ENCODE measurements around the gene FES. TPM values are rescaled to one million over a fixed set of nuclear protein-coding genes. Genes with fewer than 3 reads are reported as not detected.

Gene FES
- total RNA-seq, 2 experiments from 2014 or later = 3.2 to 3.3 TPM

GRCh38 chr15:90887037-90887481 is 2.8 kb downstream of the FES start:
- Histone ChIP-seq H2AFZ (ENCODE audit: low read length) (no peak overlapping the region), H3K4me3 (ENCODE audit: low read depth, low read length, poor library complexity, severe bottlenecking) (no peak overlapping the region), H4K20me1 (ENCODE audit: insufficient read depth, low read length) (no peaks in the 10 kb centered on the region), H3K27ac (ENCODE audit: low read depth, low read length, poor library complexity, severe bottlenecking) (no peak overlapping the region), H3K4me1 (ENCODE audit: insufficient read depth, low read length, poor library complexity, severe bottlenecking) (peaks cover 12% of the 10 kb centered on the region), H3K9me3 (ENCODE audit: low read length) (no peaks in the 10 kb centered on the region), H3K36me3 (ENCODE audit: insufficient read depth, low read length) (no peaks in the 10 kb centered on the region), H3K4me2 (ENCODE audit: low read length) (no peak overlapping the region), H3K9me2 (ENCODE audit: insufficient read depth, low read length) (no peaks in the 10 kb centered on the region), H3K79me2 (ENCODE audit: insufficient read depth, low read depth, low read length) (no peaks in the 10 kb centered on the region)
- no peak for DNase-seq (ENCODE audit: low spot score)
- no TSS peak for BruUV-seq (replicated peaks)
- intact Hi-C loops (cut with micrococcal nuclease; ENCODE audit: unreplicated experiment) = loop anchor here (5.0 kb wide), 2 partner anchors 170 to 405 kb away; partner anchors contain the start of gene BLM
- POLR2A ChIA-PET = no interaction called here
- TF ChIP-seq CTCF (conservative IDR thresholded peaks at IDR 0.05; ENCODE audit: low read length) = no peak
- no peak for TF ChIP-seq EZH2phosphoT487 (IDR thresholded peaks at IDR 0.05; ENCODE audit: borderline replicate concordance, low read depth, low read length)
- CTCF ChIA-PET (ENCODE audit: unreplicated experiment) = interaction anchor here (1.7 kb wide), 1 partner anchor 47 kb away, joined by 10 read pairs; no protein-coding TSS in a partner anchor

- Histone ChIP-seq H3K9me2 (ENCODE audit: insufficient read depth, low read length) (no peaks in the 10 kb centered on the region), H3K36me3 (ENCODE audit: insufficient read depth, low read length) (no peaks in the 10 kb centered on the region), H3K27ac (ENCODE audit: low read depth, low read length, poor library complexity, severe bottlenecking) (no peak overlapping the region), H3K4me3 (ENCODE audit: low read depth, low read length, poor library complexity, severe bottlenecking) (no peak overlapping the region), H3K79me2 (ENCODE audit: insufficient read depth, low read depth, low read length) (no peaks in the 10 kb centered on the region), H3K9me3 (ENCODE audit: low read length) (no peaks in the 10 kb centered on the region), H4K20me1 (ENCODE audit: insufficient read depth, low read length) (no peaks in the 10 kb centered on the region), H3K4me1 (ENCODE audit: insufficient read depth, low read length, poor library complexity, severe bottlenecking) (peaks cover 12% of the 10 kb centered on the region), H2AFZ (ENCODE audit: low read length) (no peak overlapping the region), H3K4me2 (ENCODE audit: low read length) (no peak overlapping the region)
- DNase-seq (ENCODE audit: low spot score) = no peak
- ChIA-PET POLR2A (interaction anchor here (1.1 kb wide), 1 partner anchor 102 kb away, joined by 4 read pairs; no protein-coding TSS in a partner anchor), CTCF (ENCODE audit: unreplicated experiment) (no interaction called here)
- intact Hi-C loops (cut with micrococcal nuclease; ENCODE audit: unreplicated experiment) = loop anchor here (5.0 kb wide), 2 partner anchors 172 to 407 kb away; partner anchors contain the start of gene BLM
- BruUV-seq (replicated peaks) = no TSS peak
- TF ChIP-seq CTCF (conservative IDR thresholded peaks at IDR 0.05; ENCODE audit: low read length) (no peak), EZH2phosphoT487 (IDR thresholded peaks at IDR 0.05; ENCODE audit: borderline replicate concordance, low read depth, low read length) (no peak)
Observed at GRCh38 chr15:90889313-90889730, 5.0 kb downstream of the FES start.

GRCh38 chr15:90889736-90890456 is 5.6 kb downstream of the FES start:
- no peaks in the 10 kb centered on the region for H4K20me1 ChIP-seq (ENCODE audit: insufficient read depth, low read length)
- no peak for TF ChIP-seq EZH2phosphoT487 (IDR thresholded peaks at IDR 0.05; ENCODE audit: borderline replicate concordance, low read depth, low read length)
- H3K79me2 ChIP-seq (ENCODE audit: insufficient read depth, low read depth, low read length) = no peaks in the 10 kb centered on the region
- H3K27ac ChIP-seq (ENCODE audit: low read depth, low read length, poor library complexity, severe bottlenecking) = no peak overlapping the region
- no peaks in the 10 kb centered on the region for H3K36me3 ChIP-seq (ENCODE audit: insufficient read depth, low read length)
- intact Hi-C loops (cut with micrococcal nuclease; ENCODE audit: unreplicated experiment) = loop anchor here (5.0 kb wide), 2 partner anchors 173 to 408 kb away; partner anchors contain the start of gene BLM
- H3K9me2 ChIP-seq (ENCODE audit: insufficient read depth, low read length) = no peaks in the 10 kb centered on the region
- no peak overlapping the region for H3K4me2 ChIP-seq (ENCODE audit: low read length)
- no peak overlapping the region for H3K4me3 ChIP-seq (ENCODE audit: low read depth, low read length, poor library complexity, severe bottlenecking)
- no peaks in the 10 kb centered on the region for H3K9me3 ChIP-seq (ENCODE audit: low read length)
- H3K4me1 ChIP-seq (ENCODE audit: insufficient read depth, low read length, poor library complexity, severe bottlenecking) = peaks cover 12% of the 10 kb centered on the region
- H2AFZ ChIP-seq (ENCODE audit: low read length) = no peak overlapping the region
- BruUV-seq (replicated peaks) = no TSS peak
- CTCF ChIA-PET (ENCODE audit: unreplicated experiment) = no interaction called here
- POLR2A ChIA-PET = interaction anchor here (1.1 kb wide), 1 partner anchor 102 kb away, joined by 4 read pairs; no protein-coding TSS in a partner anchor
- no peak for DNase-seq (ENCODE audit: low spot score)

All from OCI-LY7 (cell line).